Measurements from ENCODE around the gene OXLD1. TPM values are rescaled to one million over a fixed set of nuclear protein-coding genes. Genes with fewer than 3 reads are reported as not detected.
"Not testable (repeated sequence)": the region's sequence is repeated elsewhere in the genome, so short reads cannot be mapped to it uniquely, and the experiment has no call there.

Gene OXLD1
- polyA plus RNA-seq, 1 donor (not counting 4 experiments of a cell fraction or from before 2014, with no cell fraction given): 16.3 TPM

DNA sequence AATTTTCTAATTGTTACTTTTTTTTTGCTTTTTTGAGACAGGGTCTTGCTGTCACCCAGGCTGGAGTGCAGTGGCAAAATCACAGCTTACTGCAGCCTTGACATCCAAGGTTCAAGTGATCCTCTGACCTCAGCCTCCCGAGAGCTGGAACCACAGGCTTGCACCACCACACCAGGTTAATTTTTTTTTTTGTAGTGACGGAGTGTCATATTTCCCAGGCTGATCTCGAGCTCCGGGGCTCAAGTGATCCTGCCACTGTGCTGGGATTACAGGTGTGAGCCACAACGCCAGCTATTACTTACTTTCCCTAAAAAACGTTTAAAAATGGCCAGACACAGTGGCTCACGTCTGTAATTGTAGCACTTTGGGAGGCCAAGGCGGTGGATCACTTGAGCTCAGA lies 36.1 kb downstream of the OXLD1 start:
- no peak overlapping the region for H3K4me2 ChIP-seq (ENCODE audit: control insufficient read depth, extremely low read depth, insufficient read depth, low read depth, low read length)
- TF ChIP-seq CTCF (optimal IDR thresholded peaks at IDR 0.05 in 1 of 3, IDR thresholded peaks at IDR 0.05 in 1 of 3, conservative IDR thresholded peaks at IDR 0.05 in 1 of 3; ENCODE audit: extremely low read depth in 1 of 3, insufficient read depth in 2 of 3, low read length in 3 of 3): no peak
- no peak overlapping the region for H2AFZ ChIP-seq (ENCODE audit: control insufficient read depth, low read length)
- peaks cover 18 to 26% of the 10 kb centered on the region in 2 experiments for H3K36me3 ChIP-seq (ENCODE audit: control insufficient read depth in 2 of 2, extremely low read depth in 1 of 2, insufficient read depth in 2 of 2, low read length in 2 of 2)
- peaks cover 3% of the 10 kb centered on the region for H4K20me1 ChIP-seq (ENCODE audit: control insufficient read depth, extremely low read depth, insufficient read depth, low read length)
- no peak overlapping the region for H3K9ac ChIP-seq (ENCODE audit: control insufficient read depth, extremely low read depth, insufficient read depth, low read length)
- no peaks in the 10 kb centered on the region for H3K27me3 ChIP-seq (ENCODE audit: control insufficient read depth, extremely low read depth, insufficient read depth, low read length)
- FAIRE-seq: no peak
- no peaks in the 10 kb centered on the region for H3K9me3 ChIP-seq (ENCODE audit: control insufficient read depth, low read depth, low read length)
- no peak for DNase-seq (ENCODE audit: low read depth, low spot score)
- H3K79me2 ChIP-seq (ENCODE audit: control insufficient read depth, insufficient read depth, low read length): peaks cover 53% of the 10 kb centered on the region
- dilution Hi-C loops (cut with MboI; ENCODE audit: extremely low pct_ligation_motif_present, low sequenced_read_pairs): no loop called here
- no peak overlapping the region for H3K27ac ChIP-seq (ENCODE audit: control insufficient read depth, insufficient read depth, low read length)
- H3K9me1 ChIP-seq (ENCODE audit: control insufficient read depth, extremely low read depth, insufficient read depth, low read length): peaks cover 3% of the 10 kb centered on the region
- peaks cover 1% of the 10 kb centered on the region for H3K4me1 ChIP-seq (ENCODE audit: control insufficient read depth, extremely low read depth, insufficient read depth, low read length)
- no peak overlapping the region for H3K4me3 ChIP-seq (ENCODE audit: control insufficient read depth in 2 of 3, extremely low read depth in 1 of 3, insufficient read depth in 2 of 3, low read depth in 1 of 3, low read length in 3 of 3)

- DNase-seq (ENCODE audit: low read depth, low spot score) (no peak), FAIRE-seq (no peak)
- Histone ChIP-seq H3K9me1 (ENCODE audit: control insufficient read depth, extremely low read depth, insufficient read depth, low read length) (no peaks in the 10 kb centered on the region), H3K27me3 (ENCODE audit: control insufficient read depth, extremely low read depth, insufficient read depth, low read length) (no peaks in the 10 kb centered on the region), H3K4me1 (ENCODE audit: control insufficient read depth, extremely low read depth, insufficient read depth, low read length) (no peaks in the 10 kb centered on the region), H3K79me2 (ENCODE audit: control insufficient read depth, insufficient read depth, low read length) (peaks cover 28% of the 10 kb centered on the region), H3K9me3 (ENCODE audit: control insufficient read depth, low read depth, low read length) (no peaks in the 10 kb centered on the region), H3K36me3 (ENCODE audit: control insufficient read depth in 2 of 2, extremely low read depth in 1 of 2, insufficient read depth in 2 of 2, low read length in 2 of 2) (peaks cover 34 to 49% of the 10 kb centered on the region in 2 experiments), H3K4me3 (ENCODE audit: control insufficient read depth in 2 of 3, extremely low read depth in 1 of 3, insufficient read depth in 2 of 3, low read depth in 1 of 3, low read length in 3 of 3) (no peak overlapping the region), H4K20me1 (ENCODE audit: control insufficient read depth, extremely low read depth, insufficient read depth, low read length) (peaks cover 3% of the 10 kb centered on the region), H3K27ac (ENCODE audit: control insufficient read depth, insufficient read depth, low read length) (no peak overlapping the region), H2AFZ (ENCODE audit: control insufficient read depth, low read length) (no peak overlapping the region), H3K9ac (ENCODE audit: control insufficient read depth, extremely low read depth, insufficient read depth, low read length) (no peak overlapping the region), H3K4me2 (ENCODE audit: control insufficient read depth, extremely low read depth, insufficient read depth, low read depth, low read length) (no peak overlapping the region)
- dilution Hi-C loops (cut with MboI; ENCODE audit: extremely low pct_ligation_motif_present, low sequenced_read_pairs): no loop called here
- TF ChIP-seq EZH2 (IDR thresholded peaks at IDR 0.05; ENCODE audit: low read length) (no peak), CTCF (optimal IDR thresholded peaks at IDR 0.05 in 1 of 3, IDR thresholded peaks at IDR 0.05 in 1 of 3, conservative IDR thresholded peaks at IDR 0.05 in 1 of 3; ENCODE audit: extremely low read depth in 1 of 3, insufficient read depth in 2 of 3, low read length in 3 of 3) (no peak)
Measured at GRCh38 chr17:81621494-81622130, 44.8 kb downstream of the OXLD1 start.

- H3K36me3 ChIP-seq (ENCODE audit: control insufficient read depth in 2 of 2, extremely low read depth in 1 of 2, insufficient read depth in 2 of 2, low read length in 2 of 2): peaks cover 30 to 36% of the 10 kb centered on the region in 2 experiments
- H3K27me3 ChIP-seq (ENCODE audit: control insufficient read depth, extremely low read depth, insufficient read depth, low read length); DNase-seq (ENCODE audit: low read depth, low spot score); H3K4me2 ChIP-seq (ENCODE audit: control insufficient read depth, extremely low read depth, insufficient read depth, low read depth, low read length); H3K9me1 ChIP-seq (ENCODE audit: control insufficient read depth, extremely low read depth, insufficient read depth, low read length); H2AFZ ChIP-seq (ENCODE audit: control insufficient read depth, low read length); H3K4me3 ChIP-seq (ENCODE audit: control insufficient read depth in 2 of 3, extremely low read depth in 1 of 3, insufficient read depth in 2 of 3, low read depth in 1 of 3, low read length in 3 of 3); dilution Hi-C loops (cut with MboI; ENCODE audit: extremely low pct_ligation_motif_present, low sequenced_read_pairs); H3K9ac ChIP-seq (ENCODE audit: control insufficient read depth, extremely low read depth, insufficient read depth, low read length); H3K9me3 ChIP-seq (ENCODE audit: control insufficient read depth, low read depth, low read length); H3K4me1 ChIP-seq (ENCODE audit: control insufficient read depth, extremely low read depth, insufficient read depth, low read length); FAIRE-seq; H3K27ac ChIP-seq (ENCODE audit: control insufficient read depth, insufficient read depth, low read length): not testable (repeated sequence)
- peaks cover 12% of the 10 kb centered on the region for H4K20me1 ChIP-seq (ENCODE audit: control insufficient read depth, extremely low read depth, insufficient read depth, low read length)
- H3K79me2 ChIP-seq (ENCODE audit: control insufficient read depth, insufficient read depth, low read length): peaks cover 45% of the 10 kb centered on the region
Measured at GRCh38 chr17:81618307-81618706, 48.1 kb downstream of the OXLD1 start.

Data from keratinocyte (primary cell).